Retina (tissue), 1 donor: ENCODE results near the gene DDO.
"Not testable (repeated sequence)": the region's sequence is repeated elsewhere in the genome, so short reads cannot be mapped to it uniquely, and the experiment has no call there.

ENCODE experiments used
- DNase-seq: peaks from one replicate; pipeline ENCODE4 v3.0.0-alpha.2; 2016

The DDO gene

GRCh38 chr6:110366256-110366655, 49.1 kb downstream of the DDO start:
- DNase-seq, result no peak

- no peak for DNase-seq
Measured at GRCh38 chr6:110364364-110365105, 50.8 kb downstream of the DDO start.

- no peak for DNase-seq
Measured at GRCh38 chr6:110363748-110364147, 51.6 kb downstream of the DDO start.

GRCh38 chr6:110360676-110361075, 54.7 kb downstream of the DDO start:
- no peak for DNase-seq

- no peak for DNase-seq
Measured at GRCh38 chr6:110359556-110359955, 55.8 kb downstream of the DDO start.

GRCh38 chr6:110358553-110359160, 56.7 kb downstream of the DDO start:
- DNase-seq, result peak; percentile 32

GRCh38 chr6:110357664-110358552, 57.5 kb downstream of the DDO start, which contains the start of gene METTL24:
Gene METTL24, minus strand, starts transcription at chr6:110358349. Its CDS starts 77 bp downstream, at chr6:110358272.
- peak; percentile 67 for DNase-seq

- DNase-seq, result peak; percentile 79
Measured at GRCh38 chr6:110357298-110357663, 58.1 kb downstream of the DDO start.

- no peak for DNase-seq
Measured at GRCh38 chr6:110356778-110357177, 58.6 kb downstream of the DDO start.

- DNase-seq, result no peak
Measured at GRCh38 chr6:110355727-110356126, 59.6 kb downstream of the DDO start.

- DNase-seq, result no peak
Measured at GRCh38 chr6:110355022-110355421, 60.4 kb downstream of the DDO start.

GRCh38 chr6:110354153-110354552, 61.2 kb downstream of the DDO start:
- no peak for DNase-seq

- no peak for DNase-seq
Measured at GRCh38 chr6:110353457-110354001, 61.8 kb downstream of the DDO start.

GRCh38 chr6:110352563-110353262, 62.7 kb downstream of the DDO start:
- DNase-seq, result no peak

- no peak for DNase-seq
Measured at GRCh38 chr6:110351986-110352385, 63.4 kb downstream of the DDO start.

GRCh38 chr6:110351546-110351945, 63.8 kb downstream of the DDO start:
- DNase-seq, result no peak

- not testable (repeated sequence) for DNase-seq
Measured at GRCh38 chr6:110350593-110350992, 64.8 kb downstream of the DDO start.

- peak; percentile 70 for DNase-seq
Measured at GRCh38 chr6:110348961-110349690, 66.2 kb downstream of the DDO start.

- no peak for DNase-seq
Measured at GRCh38 chr6:110345025-110345424, 70.3 kb downstream of the DDO start.

- no peak for DNase-seq
Measured at GRCh38 chr6:110342759-110343158, 72.6 kb downstream of the DDO start.
